ENCODE results near the gene CELA1.

GRCh38 chr12:51335931-51336330 is 10.5 kb downstream of the CELA1 start:
- no peak for TF ChIP-seq CTCF (IDR thresholded peaks at IDR 0.05; ENCODE audit: insufficient read depth, low read length)
- TF ChIP-seq POLR2AphosphoS5 (IDR thresholded peaks at IDR 0.05; ENCODE audit: low read depth): no peak

All from HL-60 (cell line).